ENCODE data around the gene KIF3B. TPM values are rescaled to one million over a fixed set of nuclear protein-coding genes. Genes with fewer than 3 reads are reported as not detected.

Gene KIF3B
- total and polyA plus RNA-seq, 2 donors (not counting 1 experiment from before 2014, with no cell fraction given): 12.7 to 17.5 TPM

DNA sequence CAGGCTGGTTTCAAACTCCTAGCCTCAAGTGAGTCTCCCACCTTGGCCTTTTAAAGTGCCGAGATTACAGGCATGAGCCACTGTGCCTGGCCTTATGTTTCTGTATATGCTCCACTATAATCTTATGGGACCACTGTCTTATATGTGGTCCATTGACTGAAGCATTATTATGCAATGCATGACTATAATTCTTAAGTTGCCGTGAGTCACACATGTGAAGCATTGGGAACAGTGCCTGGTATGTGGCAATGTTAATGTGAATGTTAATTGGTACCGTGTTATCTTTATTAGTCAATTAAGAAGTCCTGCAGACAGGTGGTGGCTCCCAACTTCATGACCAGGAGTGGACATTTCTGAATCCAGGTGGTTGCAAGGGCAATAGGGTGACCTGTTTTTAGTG is 66.0 kb downstream of the KIF3B start:
- DNase-seq: no peak
- WGBS (ENCODE audit: insufficient coverage): 100% methylated on average over 2 of the region's 3 CpGs
- no peak for TF ChIP-seq EZH2 (IDR thresholded peaks at IDR 0.05; ENCODE audit: borderline replicate concordance, insufficient read depth, low read depth, low read length, poor library complexity, severe bottlenecking)
- TF ChIP-seq, protein P1, sequence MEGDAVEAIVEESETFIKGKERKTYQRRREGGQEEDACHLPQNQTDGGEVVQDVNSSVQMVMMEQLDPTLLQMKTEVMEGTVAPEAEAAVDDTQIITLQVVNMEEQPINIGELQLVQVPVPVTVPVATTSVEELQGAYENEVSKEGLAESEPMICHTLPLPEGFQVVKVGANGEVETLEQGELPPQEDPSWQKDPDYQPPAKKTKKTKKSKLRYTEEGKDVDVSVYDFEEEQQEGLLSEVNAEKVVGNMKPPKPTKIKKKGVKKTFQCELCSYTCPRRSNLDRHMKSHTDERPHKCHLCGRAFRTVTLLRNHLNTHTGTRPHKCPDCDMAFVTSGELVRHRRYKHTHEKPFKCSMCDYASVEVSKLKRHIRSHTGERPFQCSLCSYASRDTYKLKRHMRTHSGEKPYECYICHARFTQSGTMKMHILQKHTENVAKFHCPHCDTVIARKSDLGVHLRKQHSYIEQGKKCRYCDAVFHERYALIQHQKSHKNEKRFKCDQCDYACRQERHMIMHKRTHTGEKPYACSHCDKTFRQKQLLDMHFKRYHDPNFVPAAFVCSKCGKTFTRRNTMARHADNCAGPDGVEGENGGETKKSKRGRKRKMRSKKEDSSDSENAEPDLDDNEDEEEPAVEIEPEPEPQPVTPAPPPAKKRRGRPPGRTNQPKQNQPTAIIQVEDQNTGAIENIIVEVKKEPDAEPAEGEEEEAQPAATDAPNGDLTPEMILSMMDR (IDR thresholded peaks at IDR 0.05): no peak
- H3K27ac ChIP-seq (ENCODE audit: low read length in 2 of 2): no peak overlapping the region
- no peak overlapping the region for H3K4me3 ChIP-seq (ENCODE audit: control extremely low read depth in 1 of 5, extremely low read depth in 1 of 5, insufficient read depth in 1 of 5, low read depth in 2 of 5, low read length in 4 of 5)
- no peaks in the 10 kb centered on the region for H3K36me3 ChIP-seq (replicated peaks in 1 of 2; ENCODE audit: control extremely low read depth in 1 of 2, control insufficient read depth in 1 of 2, extremely low read depth in 1 of 2, insufficient read depth in 2 of 2, low read length in 1 of 2)
- CTCF ChIA-PET: interaction anchor here (0.6 to 1.0 kb wide), 2 partner anchors 85 to 143 kb away, joined by 3 read pairs; no protein-coding TSS in a partner anchor
- Mint-ChIP-seq H3K4me1 (no peaks in the 10 kb centered on the region), H3K9me3 (ENCODE audit: insufficient read depth) (no peaks in the 10 kb centered on the region), H3K4me3 (no peak overlapping the region), H3K27ac (no peak overlapping the region), H3K27me3 (no peaks in the 10 kb centered on the region)
- no peak overlapping the region for H3K9ac ChIP-seq (ENCODE audit: low read length)
- no peaks in the 10 kb centered on the region for H3K4me1 ChIP-seq (ENCODE audit: control insufficient read depth in 2 of 2, insufficient read depth in 2 of 2, low read length in 2 of 2)
- no peaks in the 10 kb centered on the region for H3K9me3 ChIP-seq (ENCODE audit: control extremely low read depth in 1 of 3, control insufficient read depth in 2 of 3, insufficient read depth in 1 of 3, low read length in 2 of 3)
- POLR2A ChIA-PET: no interaction called here
- H2AFZ ChIP-seq (ENCODE audit: insufficient read depth, low read depth, low read length, poor library complexity, severe bottlenecking): no peak overlapping the region
- no peak overlapping the region for H3K4me2 ChIP-seq (replicated peaks; ENCODE audit: low read depth, low read length, poor library complexity, severe bottlenecking)
- no peaks in the 10 kb centered on the region for H3K27me3 ChIP-seq (replicated peaks in 1 of 4; ENCODE audit: control extremely low read depth in 1 of 4, control insufficient read depth in 3 of 4, insufficient read depth in 4 of 4, low read length in 3 of 4)
- intact Hi-C loops (cut with micrococcal nuclease): no loop called here
- no peaks in the 10 kb centered on the region for H4K20me1 ChIP-seq (ENCODE audit: control insufficient read depth, insufficient read depth, low read length, poor library complexity, severe bottlenecking)
- no peaks in the 10 kb centered on the region for H3K79me2 ChIP-seq (ENCODE audit: control insufficient read depth, insufficient read depth, low read length)
- no peak for ATAC-seq (ENCODE audit: low read depth)

- Histone ChIP-seq H3K4me3 (ENCODE audit: control extremely low read depth in 1 of 5, extremely low read depth in 1 of 5, insufficient read depth in 1 of 5, low read depth in 2 of 5, low read length in 4 of 5) (no peak overlapping the region), H3K4me1 (ENCODE audit: control insufficient read depth in 2 of 2, insufficient read depth in 2 of 2, low read length in 2 of 2) (peaks cover 0 to 7% of the 10 kb centered on the region in 2 donors), H4K20me1 (ENCODE audit: control insufficient read depth, insufficient read depth, low read length, poor library complexity, severe bottlenecking) (no peaks in the 10 kb centered on the region), H3K9me3 (ENCODE audit: control extremely low read depth in 1 of 3, control insufficient read depth in 2 of 3, insufficient read depth in 1 of 3, low read length in 2 of 3) (no peaks in the 10 kb centered on the region), H2AFZ (ENCODE audit: insufficient read depth, low read depth, low read length, poor library complexity, severe bottlenecking) (no peak overlapping the region), H3K9ac (ENCODE audit: low read length) (no peak overlapping the region), H3K27me3 (replicated peaks in 1 of 4; ENCODE audit: control extremely low read depth in 1 of 4, control insufficient read depth in 3 of 4, insufficient read depth in 4 of 4, low read length in 3 of 4) (no peaks in the 10 kb centered on the region), H3K36me3 (replicated peaks in 1 of 2; ENCODE audit: control extremely low read depth in 1 of 2, control insufficient read depth in 1 of 2, extremely low read depth in 1 of 2, insufficient read depth in 2 of 2, low read length in 1 of 2) (no peaks in the 10 kb centered on the region), H3K79me2 (ENCODE audit: control insufficient read depth, insufficient read depth, low read length) (no peaks in the 10 kb centered on the region), H3K27ac (ENCODE audit: low read length in 2 of 2) (no peak overlapping the region), H3K4me2 (replicated peaks; ENCODE audit: low read depth, low read length, poor library complexity, severe bottlenecking) (no peak overlapping the region)
- Mint-ChIP-seq H3K9me3 (ENCODE audit: insufficient read depth) (no peaks in the 10 kb centered on the region), H3K27me3 (no peaks in the 10 kb centered on the region), H3K4me3 (no peak overlapping the region), H3K4me1 (peaks cover 3% of the 10 kb centered on the region), H3K27ac (no peak overlapping the region)
- WGBS (ENCODE audit: insufficient coverage): 85% methylated on average over 2 of the region's 7 CpGs
- no peak for DNase-seq
- POLR2A ChIA-PET: no interaction called here
- no peak for ATAC-seq (ENCODE audit: low read depth)
- TF ChIP-seq EZH2 (IDR thresholded peaks at IDR 0.05; ENCODE audit: borderline replicate concordance, insufficient read depth, low read depth, low read length, poor library complexity, severe bottlenecking): no peak
- TF ChIP-seq, protein P1 (IDR thresholded peaks at IDR 0.05): no peak
- intact Hi-C loops (cut with micrococcal nuclease): no loop called here
- CTCF ChIA-PET: no interaction called here
Observed at GRCh38 chr20:32344835-32345506, 67.5 kb downstream of the KIF3B start.

Measured in B cell (primary cell).